PC-9 (cell line): ENCODE results near the gene MKKS. TPM values are rescaled to one million over a fixed set of nuclear protein-coding genes. Genes with fewer than 3 reads are reported as not detected.

Experiments
- BruUV-seq: library from RNA; stranded (reverse); fragments of 400-500 nt; replicated peaks from 2 replicates; lab custom pipeline; 2021; lab: Mats Ljungman, UMichigan
- CTCF ChIA-PET: fragments of 300-600 bp; sonication (Branson Sonifier 250); formaldehyde crosslinking; loops from one replicate; lab custom pipeline; 2022; ENCODE audit warnings: antibody characterized with exemption; lab: Charles Lee
- POLR2A ChIA-PET: fragments of 300-600 bp; sonication (Branson Sonifier 250); formaldehyde crosslinking; loops from one replicate; lab custom pipeline; 2022; ENCODE audit warnings: antibody characterized with exemption; ENCODE audit not compliant: unreplicated experiment; lab: Charles Lee
- DNase-seq, 2 experiments: peaks; one replicate each; pipeline versions ENCODE4 v3.0.0 to v3.0.0-alpha.2; 2015 to 2022; ENCODE audit warnings: mixed read lengths in 1 of 2
- H2AFZ ChIP-seq: fragments of 200-600 bp; sonication (generic); 2 replicates; pipeline ENCODE4 v1.8.1; 2017; ENCODE audit warnings: antibody characterized with exemption
- H3F3A ChIP-seq: fragments of 200-600 bp; sonication (generic); 2 replicates; pipeline ENCODE4 v1.8.1; 2017; ENCODE audit warnings: antibody characterized with exemption, mild to moderate bottlenecking, low read depth; ENCODE audit not compliant: insufficient read depth
- H3K27ac ChIP-seq: fragments of 200-600 bp; sonication (generic); 2 replicates; pipeline ENCODE4 v1.6.1; 2016; ENCODE audit warnings: mixed run types
- H3K27me3 ChIP-seq: fragments of 200-600 bp; sonication (generic); 2 replicates; pipeline ENCODE4 v1.6.1; 2016; ENCODE audit warnings: low read depth, mixed run types; ENCODE audit not compliant: insufficient read depth
- H3K36me3 ChIP-seq: fragments of 200-600 bp; sonication (generic); 2 replicates; pipeline ENCODE4 v1.6.1; 2016; ENCODE audit warnings: low read depth, mixed run types
- H3K4me1 ChIP-seq: fragments of 200-600 bp; sonication (generic); replicated peaks from 2 replicates; pipeline ENCODE4 v1.6.1; 2016; ENCODE audit warnings: mixed run types; ENCODE audit not compliant: insufficient read depth
- H3K4me2 ChIP-seq: fragments of 200-600 bp; sonication (generic); 2 replicates; pipeline ENCODE4 v1.6.1; 2017; ENCODE audit warnings: mixed run types
- H3K4me3 ChIP-seq: fragments of 200-600 bp; sonication (generic); 2 replicates; pipeline ENCODE4 v1.6.1; 2016; ENCODE audit warnings: mixed run types
- H3K79me2 ChIP-seq: fragments of 200-600 bp; sonication (generic); 2 replicates; pipeline ENCODE4 v1.6.1; 2017; ENCODE audit warnings: low read depth, mixed run types
- H3K9me2 ChIP-seq: fragments of 200-600 bp; sonication (generic); 2 replicates; pipeline ENCODE4 v1.8.1; 2017; ENCODE audit warnings: mild to moderate bottlenecking; ENCODE audit not compliant: insufficient read depth
- H3K9me3 ChIP-seq: fragments of 200-600 bp; sonication (generic); 2 replicates; pipeline ENCODE4 v1.8.1; 2016; ENCODE audit warnings: low read depth; ENCODE audit not compliant: insufficient read depth
- H4K20me1 ChIP-seq: fragments of 200-600 bp; sonication (generic); 2 replicates; pipeline ENCODE4 v1.8.1; 2017; ENCODE audit not compliant: insufficient read depth
- EZH2 ChIP-seq: fragments of 200-600 bp; sonication (generic); IDR thresholded peaks from 2 replicates; pipeline ENCODE4 v1.8.0; 2017; ENCODE audit warnings: antibody characterized with exemption, low read depth
- intact Hi-C: fragments of 100-400 bp; cut with micrococcal nuclease; formaldehyde crosslinking; loops from one replicate; pipeline ENCODE4 v1.10.0; 2022; ENCODE audit not compliant: unreplicated experiment
- total RNA-seq: library from RNA; stranded (reverse); gene quantifications from 2 replicates; pipeline ENCODE4 v1.2.3, GENCODE V29; 2021
- TF ChIP-seq, protein P1 (sequence below): fragments of 200-600 bp; sonication (generic); conservative IDR thresholded peaks from 2 replicates; pipeline ENCODE4 v1.6.1; 2017; ENCODE audit warnings: mixed run types, antibody characterized with exemption, mild to moderate bottlenecking, moderate library complexity

The MKKS gene
- total RNA-seq, 1 experiment from 2014 or later, result 15.2 TPM

DNA sequence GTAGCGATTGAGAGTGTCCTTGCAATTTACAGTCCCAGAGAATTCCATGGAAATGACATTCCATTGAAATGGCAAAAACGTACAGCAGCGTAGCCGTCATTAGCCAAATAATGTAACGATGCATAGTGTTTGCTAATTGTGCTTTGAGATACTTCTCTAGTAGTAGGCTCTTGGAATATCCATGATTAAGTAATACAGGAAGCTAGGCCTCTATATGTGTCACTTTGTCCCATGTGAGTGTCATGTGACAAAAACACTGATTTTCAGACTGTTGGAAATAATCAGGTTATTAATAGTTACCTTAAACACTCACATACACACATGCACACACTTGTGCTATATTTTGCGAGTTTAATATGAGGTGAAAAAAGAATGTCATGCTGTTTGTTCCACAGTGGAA, 36.3 kb upstream of the MKKS start:
- Histone ChIP-seq H3K4me1 (peaks cover 21% of the 10 kb centered on the region), H4K20me1 (no peaks in the 10 kb centered on the region), H3K9me3 (no peaks in the 10 kb centered on the region), H3K9me2 (no peaks in the 10 kb centered on the region), H3K36me3 (no peaks in the 10 kb centered on the region), H3F3A (peaks cover 10% of the 10 kb centered on the region), H3K4me3 (no peak overlapping the region), H3K27me3 (no peaks in the 10 kb centered on the region), H3K27ac (no peak overlapping the region), H3K4me2 (no peak overlapping the region), H2AFZ (no peak overlapping the region), H3K79me2 (no peaks in the 10 kb centered on the region)
- intact Hi-C loops, result no loop called here
- ChIA-PET CTCF (no interaction called here), POLR2A (no interaction called here)
- no TSS peak for BruUV-seq
- no peak for DNase-seq
- TF ChIP-seq EZH2, result no peak
- TF ChIP-seq, protein P1, sequence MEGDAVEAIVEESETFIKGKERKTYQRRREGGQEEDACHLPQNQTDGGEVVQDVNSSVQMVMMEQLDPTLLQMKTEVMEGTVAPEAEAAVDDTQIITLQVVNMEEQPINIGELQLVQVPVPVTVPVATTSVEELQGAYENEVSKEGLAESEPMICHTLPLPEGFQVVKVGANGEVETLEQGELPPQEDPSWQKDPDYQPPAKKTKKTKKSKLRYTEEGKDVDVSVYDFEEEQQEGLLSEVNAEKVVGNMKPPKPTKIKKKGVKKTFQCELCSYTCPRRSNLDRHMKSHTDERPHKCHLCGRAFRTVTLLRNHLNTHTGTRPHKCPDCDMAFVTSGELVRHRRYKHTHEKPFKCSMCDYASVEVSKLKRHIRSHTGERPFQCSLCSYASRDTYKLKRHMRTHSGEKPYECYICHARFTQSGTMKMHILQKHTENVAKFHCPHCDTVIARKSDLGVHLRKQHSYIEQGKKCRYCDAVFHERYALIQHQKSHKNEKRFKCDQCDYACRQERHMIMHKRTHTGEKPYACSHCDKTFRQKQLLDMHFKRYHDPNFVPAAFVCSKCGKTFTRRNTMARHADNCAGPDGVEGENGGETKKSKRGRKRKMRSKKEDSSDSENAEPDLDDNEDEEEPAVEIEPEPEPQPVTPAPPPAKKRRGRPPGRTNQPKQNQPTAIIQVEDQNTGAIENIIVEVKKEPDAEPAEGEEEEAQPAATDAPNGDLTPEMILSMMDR, result no peak

DNA sequence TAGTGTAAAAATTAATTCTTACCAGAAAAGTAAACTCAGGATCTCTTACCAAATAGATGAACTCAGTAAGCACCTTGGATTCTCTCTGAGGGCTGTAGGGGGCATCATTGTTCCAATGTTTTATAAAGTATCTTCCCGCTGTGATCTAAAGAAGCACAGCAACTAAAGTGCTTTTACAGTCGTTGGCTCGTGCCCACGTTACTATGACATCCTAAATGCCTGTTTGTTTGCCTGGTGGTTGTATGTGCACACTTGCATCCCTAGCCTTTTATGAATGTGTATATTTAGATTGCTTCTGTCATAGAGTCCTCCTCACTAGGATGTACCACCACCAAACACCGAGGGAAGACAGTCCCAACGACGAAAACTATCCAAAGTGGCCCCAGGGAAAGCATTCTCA, 35.6 kb upstream of the MKKS start:
- intact Hi-C loops, result no loop called here
- no peaks in the 10 kb centered on the region for H3K9me3 ChIP-seq
- H3K9me2 ChIP-seq, result no peaks in the 10 kb centered on the region
- no peak for TF ChIP-seq EZH2
- TF ChIP-seq, protein P1, result no peak; the same call in 1 of the 2 replicates
- CTCF ChIA-PET, result no interaction called here
- H3K27ac ChIP-seq, result no peak overlapping the region
- DNase-seq, result no peak
- no peaks in the 10 kb centered on the region for H3K36me3 ChIP-seq
- H2AFZ ChIP-seq, result no peak overlapping the region
- POLR2A ChIA-PET, result no interaction called here
- H3K4me3 ChIP-seq, result no peak overlapping the region
- H3F3A ChIP-seq, result peaks cover 10% of the 10 kb centered on the region
- BruUV-seq, result no TSS peak
- no peaks in the 10 kb centered on the region for H4K20me1 ChIP-seq
- H3K79me2 ChIP-seq, result no peaks in the 10 kb centered on the region
- no peak overlapping the region for H3K4me2 ChIP-seq
- H3K27me3 ChIP-seq, result no peaks in the 10 kb centered on the region
- H3K4me1 ChIP-seq, result peaks cover 21% of the 10 kb centered on the region

DNA sequence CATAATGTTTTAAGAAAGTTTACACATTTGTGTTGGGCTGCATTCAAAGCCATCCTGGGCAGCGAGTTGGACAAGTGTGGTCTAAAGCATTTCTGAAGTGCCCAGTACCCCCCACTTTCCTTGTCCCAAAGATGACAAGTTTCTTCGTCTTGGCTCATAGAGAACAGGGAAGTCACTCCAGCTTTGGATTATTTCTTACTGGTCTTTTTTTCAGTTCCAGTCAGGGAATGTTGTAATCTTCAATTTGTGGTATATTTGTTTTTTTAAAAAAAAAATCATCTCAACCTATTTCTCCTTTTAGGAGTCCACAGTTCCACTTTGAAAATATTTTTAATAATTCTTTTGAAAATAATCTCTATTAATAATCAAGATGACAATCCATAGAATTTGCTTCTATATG, 35.0 kb upstream of the MKKS start:
- H4K20me1 ChIP-seq, result no peaks in the 10 kb centered on the region
- no peaks in the 10 kb centered on the region for H3K36me3 ChIP-seq
- CTCF ChIA-PET, result no interaction called here
- TF ChIP-seq, protein P1, result no peak
- no peak for TF ChIP-seq EZH2
- no peaks in the 10 kb centered on the region for H3K9me2 ChIP-seq
- no TSS peak for BruUV-seq
- H3K4me1 ChIP-seq, result peaks cover 21% of the 10 kb centered on the region
- H2AFZ ChIP-seq, result no peak overlapping the region
- 0 out of 2 replicates have a peak, but pooled peaks cover 1% of the 10 kb centered on the region for H3K9me3 ChIP-seq
- POLR2A ChIA-PET, result no interaction called here
- no peaks in the 10 kb centered on the region for H3K79me2 ChIP-seq
- intact Hi-C loops, result no loop called here
- H3K4me2 ChIP-seq, result peak overlapping the region; percentile 5; the same call in 1 of the 2 replicates
- H3K27me3 ChIP-seq, result no peaks in the 10 kb centered on the region
- peak overlapping the region; percentile 30; the same call in 1 of the 2 replicates for H3K27ac ChIP-seq
- no peak for DNase-seq
- H3F3A ChIP-seq, result peaks cover 10% of the 10 kb centered on the region
- no peak overlapping the region for H3K4me3 ChIP-seq
